GM08714 (cell line): Measurements from ENCODE around the gene SLC30A7.

ENCODE experiments used
- H3K4me3 ChIP-seq: fragments of 200-500 bp; sonication (Bioruptor generic); 2 replicates; pipeline ENCODE4 v1.5.1; 2014; ENCODE audit warnings: mild to moderate bottlenecking, low read length, inconsistent platforms
- ZNF274 ChIP-seq: IDR thresholded peaks from 2 replicates; pipeline ENCODE4 v1.6.1; 2012; ENCODE audit warnings: mild to moderate bottlenecking, low read depth, low read length

SLC30A7 gene

DNA sequence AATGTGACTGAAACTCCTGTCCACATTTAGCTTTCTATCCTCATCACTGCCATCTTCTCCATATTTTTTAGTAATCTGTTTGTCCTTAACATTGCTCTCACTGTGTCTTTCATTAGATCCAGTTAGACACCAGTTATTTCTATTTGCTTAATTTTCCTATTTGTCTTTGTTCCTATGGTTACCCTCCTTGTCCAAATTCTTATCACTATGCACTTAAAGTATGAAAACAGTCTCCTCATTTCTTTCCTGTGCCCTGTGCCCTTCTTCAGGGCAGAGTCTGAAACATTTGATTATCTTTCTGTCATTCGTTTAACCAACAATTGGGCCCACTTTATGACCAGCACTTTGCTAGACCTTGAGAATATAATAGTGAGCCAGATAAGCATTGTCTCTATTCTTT, 64.2 kb downstream of the SLC30A7 start:
- no peak overlapping the region for H3K4me3 ChIP-seq
- no peak for TF ChIP-seq ZNF274

DNA sequence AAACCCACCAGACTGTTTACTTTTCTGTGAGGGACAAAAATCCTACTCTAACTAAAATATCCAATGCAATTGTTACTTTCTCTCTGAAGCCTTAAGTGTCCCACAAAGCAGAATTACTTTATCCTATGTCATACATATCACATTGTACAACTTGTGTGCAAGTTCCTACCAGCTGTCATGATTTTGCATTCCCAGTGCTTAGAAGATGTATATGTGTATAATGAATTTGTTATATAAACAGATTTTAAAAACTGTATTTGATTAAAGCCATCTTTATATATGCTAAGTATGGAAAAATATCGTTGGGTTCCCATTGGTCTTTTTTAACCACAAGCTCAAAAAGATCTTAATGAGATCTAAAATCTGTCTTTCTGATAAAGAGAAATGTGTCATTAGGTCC, 72.7 kb downstream of the SLC30A7 start:
- no peak for TF ChIP-seq ZNF274

DNA sequence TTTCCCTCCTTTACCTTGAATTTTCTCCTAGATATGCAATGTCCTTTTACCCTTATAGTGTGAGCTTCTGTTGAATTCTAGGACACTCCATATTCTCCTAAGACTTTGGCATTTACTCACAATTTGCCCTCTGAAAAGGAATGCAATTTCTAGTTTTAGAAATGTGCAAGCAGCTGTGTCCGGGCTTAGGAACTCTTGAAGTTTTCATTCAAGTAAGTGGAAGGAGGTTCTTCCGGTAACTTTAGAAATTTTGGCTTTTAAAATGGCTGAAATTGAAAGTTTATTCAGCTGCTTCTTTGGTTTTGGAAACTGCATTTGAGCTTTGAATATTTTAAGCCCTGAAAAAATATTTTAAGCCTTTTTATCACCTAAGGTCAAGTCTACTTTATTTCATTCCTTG, 73.4 kb downstream of the SLC30A7 start:
- no peak for TF ChIP-seq ZNF274
- H3K4me3 ChIP-seq, result no peak overlapping the region

More for the DNA sequence above, 72.7 kb downstream of the SLC30A7 start:
- H3K4me3 ChIP-seq, result no peak overlapping the region

DNA sequence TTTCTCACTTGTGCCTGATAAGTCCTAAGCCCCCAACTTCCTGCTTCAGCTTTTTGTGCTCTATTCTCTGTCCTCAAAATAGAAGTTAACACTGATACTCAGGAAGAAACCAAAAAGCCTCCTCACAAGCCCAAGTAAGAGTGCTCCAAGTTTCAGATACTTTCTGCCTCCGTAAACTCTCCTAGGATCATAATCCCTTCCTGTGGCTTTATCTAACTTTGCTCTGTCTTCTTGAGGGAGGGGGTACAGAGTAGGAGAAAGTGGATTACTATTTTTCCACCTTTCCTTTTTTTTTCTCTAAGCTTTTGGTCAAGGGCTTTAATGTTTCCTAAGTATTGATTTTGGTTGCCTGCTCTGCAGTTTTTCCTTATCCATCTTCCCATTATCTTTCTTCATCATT, 75.1 kb downstream of the SLC30A7 start:
- no peak for TF ChIP-seq ZNF274
- H3K4me3 ChIP-seq, result no peak overlapping the region

DNA sequence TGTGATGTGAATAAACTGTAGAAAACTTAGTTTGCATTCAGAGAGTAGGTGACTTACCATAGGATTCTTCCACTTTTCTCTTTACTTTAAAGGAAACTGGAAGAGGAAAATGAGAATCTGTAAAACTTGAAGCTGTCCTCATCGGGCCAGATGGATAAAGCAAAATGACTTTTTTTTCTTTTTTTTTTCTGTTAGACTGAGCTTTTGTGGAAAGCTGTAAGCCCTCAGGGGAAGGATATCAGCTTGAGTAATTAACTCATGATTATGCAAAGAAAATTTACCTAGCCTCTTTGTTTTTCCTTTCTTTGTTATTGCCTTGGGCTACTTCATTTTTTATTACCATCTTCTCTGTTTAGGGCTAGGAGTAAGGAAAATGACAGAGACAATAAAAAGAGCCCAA, 76.3 kb downstream of the SLC30A7 start:
- H3K4me3 ChIP-seq, result no peak overlapping the region
- no peak for TF ChIP-seq ZNF274

- H3K4me3 ChIP-seq, result no peak overlapping the region
- no peak for TF ChIP-seq ZNF274
Observed at GRCh38 chr1:100976936-100977335, 81.0 kb downstream of the SLC30A7 start.

DNA sequence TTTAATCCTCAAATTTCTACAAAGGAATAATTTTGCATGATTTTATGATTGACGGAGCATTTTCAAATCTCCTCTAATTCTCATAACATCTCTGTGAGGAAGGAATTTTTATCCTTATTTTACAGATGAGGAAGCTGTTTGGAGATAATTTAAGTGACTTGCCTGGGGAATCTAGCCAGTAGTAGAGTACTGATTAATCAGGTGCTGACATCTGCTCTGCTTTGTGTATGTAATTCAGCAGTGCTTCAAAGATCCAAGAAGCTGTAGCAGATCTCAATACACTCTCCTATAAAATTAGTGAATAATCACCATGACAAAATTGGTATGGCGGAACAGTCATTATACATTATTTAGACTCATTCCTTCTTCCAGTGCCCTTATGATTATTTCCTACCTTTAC, 83.7 kb downstream of the SLC30A7 start:
- no peak overlapping the region for H3K4me3 ChIP-seq
- no peak for TF ChIP-seq ZNF274

DNA sequence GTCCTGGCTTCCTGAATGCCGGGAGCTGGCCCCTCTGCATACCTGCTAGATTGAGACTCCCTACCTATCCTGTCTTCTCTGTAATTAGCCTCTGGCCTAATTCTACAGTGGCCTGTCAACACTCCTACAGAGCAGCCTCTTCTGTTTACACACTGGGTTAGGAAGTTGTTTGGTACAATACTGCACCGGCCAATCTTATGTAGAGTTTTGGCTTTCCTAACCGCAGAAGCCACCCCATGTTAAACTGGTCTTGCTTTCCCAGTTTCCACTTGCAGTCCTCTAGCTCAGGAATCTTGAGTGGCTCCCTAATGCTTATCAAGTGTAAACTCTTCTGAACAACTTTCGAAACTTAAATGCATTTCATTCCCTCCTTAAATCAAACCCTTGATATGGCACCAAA, 86.9 kb downstream of the SLC30A7 start:
- no peak overlapping the region for H3K4me3 ChIP-seq
- TF ChIP-seq ZNF274, result no peak

GRCh38 chr1:100988121-100988520, 92.2 kb downstream of the SLC30A7 start:
- TF ChIP-seq ZNF274, result no peak
- no peak overlapping the region for H3K4me3 ChIP-seq

- no peak for TF ChIP-seq ZNF274
- no peak overlapping the region for H3K4me3 ChIP-seq
Observed at GRCh38 chr1:100989306-100990077, 93.6 kb downstream of the SLC30A7 start.

- TF ChIP-seq ZNF274, result no peak
- H3K4me3 ChIP-seq, result no peak overlapping the region
Observed at GRCh38 chr1:100995198-100995988, 99.5 kb downstream of the SLC30A7 start.

DNA sequence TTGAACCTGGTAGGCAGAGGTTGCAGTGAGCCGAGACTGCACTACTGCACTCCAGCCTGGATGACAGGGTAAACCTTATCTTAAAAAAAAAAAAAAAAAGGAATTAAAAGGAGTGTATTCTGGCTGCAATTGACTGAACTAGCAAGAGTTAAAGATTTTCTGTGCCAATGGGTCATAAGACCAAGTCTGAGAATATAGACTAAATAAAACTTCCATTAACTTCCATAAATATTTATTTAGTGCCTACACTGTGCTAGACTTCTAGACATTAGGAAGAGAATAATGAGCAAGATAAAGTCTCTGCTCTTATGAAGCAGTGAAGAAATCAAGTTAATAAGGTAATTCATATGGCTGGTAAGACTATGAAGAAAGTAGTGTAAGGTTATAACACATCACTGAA, 102.5 kb downstream of the SLC30A7 start:
- no peak for TF ChIP-seq ZNF274
- H3K4me3 ChIP-seq, result no peak overlapping the region

- H3K4me3 ChIP-seq, result no peak overlapping the region
- no peak for TF ChIP-seq ZNF274
Observed at GRCh38 chr1:101000131-101000873, 104.4 kb downstream of the SLC30A7 start.

- TF ChIP-seq ZNF274, result no peak
- no peak overlapping the region for H3K4me3 ChIP-seq
Observed at GRCh38 chr1:101002551-101002950, 106.7 kb downstream of the SLC30A7 start.

DNA sequence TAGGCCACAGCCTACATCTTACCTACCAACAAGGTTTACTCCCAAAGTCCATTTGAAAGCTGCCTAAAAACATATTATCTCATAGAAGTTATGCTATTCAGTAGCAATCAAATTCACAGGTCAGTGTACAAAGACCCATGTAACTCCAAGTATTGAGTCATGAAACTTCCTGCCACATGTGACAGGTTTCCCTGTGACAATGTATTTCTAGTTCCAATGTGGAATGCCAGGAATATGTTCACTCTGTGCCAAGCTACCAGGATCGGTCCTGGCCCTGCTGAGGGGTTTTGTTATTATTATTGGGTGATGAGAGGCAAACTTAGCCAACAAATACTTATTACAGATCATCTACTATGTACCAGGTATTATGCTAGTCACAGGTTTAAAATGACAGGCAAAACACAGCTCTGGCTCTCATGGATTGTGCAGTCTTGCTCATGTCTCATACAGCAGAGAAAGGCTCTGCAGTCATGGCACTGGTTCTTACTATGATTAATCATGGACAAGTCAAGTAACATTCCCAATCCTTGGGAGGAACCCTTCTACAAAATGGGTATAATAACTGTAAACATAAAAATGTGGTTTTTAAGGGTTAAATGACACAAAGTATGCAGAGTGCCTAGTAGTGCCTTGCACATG, 107.2 kb downstream of the SLC30A7 start:
- TF ChIP-seq ZNF274, result no peak
- no peak overlapping the region for H3K4me3 ChIP-seq
